Measurements from ENCODE around the gene RBM10. TPM values are rescaled to one million over a fixed set of nuclear protein-coding genes. Genes with fewer than 3 reads are reported as not detected.

The RBM10 gene
- total RNA-seq, 1 donor from 2014 or later = 29.6 TPM

GRCh38 chrX:47158781-47159180, 13.8 kb downstream of the RBM10 start:
- H3K4me3 Mint-ChIP-seq (ENCODE audit: unreplicated experiment) = no peak overlapping the region
- no peaks in the 10 kb centered on the region for H3K27me3 Mint-ChIP-seq (ENCODE audit: low read depth)
- no peak for TF ChIP-seq CTCF (IDR thresholded peaks at IDR 0.05)
- no peak for DNase-seq (ENCODE audit: low spot score)
- no peak overlapping the region for H3K27ac Mint-ChIP-seq (ENCODE audit: unreplicated experiment)
- H3K4me1 Mint-ChIP-seq (ENCODE audit: low read depth) = no peaks in the 10 kb centered on the region
- peaks cover 4% of the 10 kb centered on the region for H3K36me3 Mint-ChIP-seq (ENCODE audit: low read depth)
- no peaks in the 10 kb centered on the region for H3K9me3 Mint-ChIP-seq (ENCODE audit: low read depth)

DNA sequence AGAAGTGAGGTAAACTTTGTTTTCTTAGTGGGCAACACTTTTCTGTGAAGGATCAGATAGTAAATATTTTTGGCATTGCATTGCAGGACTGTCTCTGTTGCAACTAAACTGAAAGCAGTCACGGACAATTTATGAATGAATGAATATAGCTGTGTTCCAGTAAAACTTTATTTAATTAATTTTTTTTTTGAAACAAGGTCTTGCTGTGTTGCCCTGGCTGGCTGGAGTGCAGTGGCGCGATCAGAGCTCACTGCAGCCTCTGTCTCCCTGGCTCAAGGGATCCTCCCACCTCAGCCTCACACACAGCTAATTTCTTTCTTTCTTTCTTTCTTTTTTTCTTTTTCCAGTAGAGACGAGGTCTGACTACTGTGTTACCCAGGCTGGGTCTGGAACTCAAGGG, 15.8 kb downstream of the RBM10 start:
- H3K4me3 Mint-ChIP-seq (ENCODE audit: unreplicated experiment) = no peak overlapping the region

DNA sequence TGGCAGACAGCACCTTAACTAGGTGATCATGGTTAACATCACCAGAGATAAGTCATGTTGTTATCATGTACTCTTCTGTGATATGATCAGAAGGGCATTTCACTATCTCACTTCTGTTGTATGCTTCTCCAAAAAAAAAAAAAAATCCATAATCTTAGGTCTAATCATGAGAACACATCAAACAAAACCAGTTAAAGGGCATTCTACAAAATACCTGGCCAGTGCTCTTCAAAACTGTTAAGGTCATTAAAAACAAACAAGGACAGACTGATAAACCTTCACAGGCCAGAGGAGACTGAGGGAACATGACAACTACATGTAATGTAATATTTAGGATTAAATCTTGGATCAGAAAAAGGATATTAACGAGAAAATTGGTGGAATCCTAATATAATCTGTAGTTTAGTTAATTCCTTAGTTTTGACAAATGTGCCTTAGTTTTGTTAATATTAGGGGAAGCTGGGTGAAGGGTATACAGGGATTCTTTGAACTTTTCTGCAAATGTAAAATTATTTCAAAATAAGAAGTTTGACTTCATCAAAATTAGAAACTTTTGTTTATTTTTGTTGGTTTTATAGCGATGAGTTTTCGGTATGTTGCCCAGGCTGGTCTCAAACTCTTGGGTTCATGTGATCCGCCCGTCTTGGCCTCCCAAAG, 18.0 kb downstream of the RBM10 start:
- Mint-ChIP-seq H3K27ac (ENCODE audit: unreplicated experiment) (no peak overlapping the region), H3K9me3 (ENCODE audit: low read depth) (peaks cover 4% of the 10 kb centered on the region), H3K4me1 (ENCODE audit: low read depth) (no peaks in the 10 kb centered on the region), H3K36me3 (ENCODE audit: low read depth) (no peaks in the 10 kb centered on the region), H3K4me3 (ENCODE audit: unreplicated experiment) (no peak overlapping the region), H3K27me3 (ENCODE audit: low read depth) (no peaks in the 10 kb centered on the region)
- DNase-seq (ENCODE audit: low spot score) = no peak
- no peak for TF ChIP-seq CTCF (IDR thresholded peaks at IDR 0.05)

More for the DNA sequence above, 15.8 kb downstream of the RBM10 start:
- H3K27me3 Mint-ChIP-seq (ENCODE audit: low read depth) = no peaks in the 10 kb centered on the region
- TF ChIP-seq CTCF (IDR thresholded peaks at IDR 0.05) = no peak
- H3K36me3 Mint-ChIP-seq (ENCODE audit: low read depth) = peaks cover 4% of the 10 kb centered on the region
- H3K27ac Mint-ChIP-seq (ENCODE audit: unreplicated experiment) = no peak overlapping the region
- no peak for DNase-seq (ENCODE audit: low spot score)
- H3K4me1 Mint-ChIP-seq (ENCODE audit: low read depth) = no peaks in the 10 kb centered on the region
- peaks cover 4% of the 10 kb centered on the region for H3K9me3 Mint-ChIP-seq (ENCODE audit: low read depth)

DNA sequence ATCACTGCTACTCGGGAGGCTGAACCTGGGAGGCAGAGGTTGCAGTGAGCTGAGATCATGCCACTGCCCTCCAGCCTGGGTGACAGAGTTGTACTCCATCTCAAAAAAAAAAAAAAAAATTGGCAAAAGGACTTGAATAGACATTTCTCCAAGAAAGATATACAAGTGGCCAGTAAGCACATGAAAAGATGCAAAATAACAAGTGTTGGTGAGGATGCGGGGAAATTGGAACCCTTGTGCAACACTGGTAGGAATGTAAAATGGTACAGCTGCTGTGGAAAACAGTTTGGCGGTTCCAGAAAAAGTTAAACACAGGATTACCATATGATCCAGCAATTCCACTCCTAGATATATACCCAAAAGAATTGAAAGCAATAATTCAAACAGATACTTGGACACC, 19.4 kb downstream of the RBM10 start:
- Mint-ChIP-seq H3K36me3 (ENCODE audit: low read depth) (peaks cover 2% of the 10 kb centered on the region), H3K27me3 (ENCODE audit: low read depth) (no peaks in the 10 kb centered on the region), H3K27ac (ENCODE audit: unreplicated experiment) (no peak overlapping the region), H3K4me1 (ENCODE audit: low read depth) (no peaks in the 10 kb centered on the region), H3K9me3 (ENCODE audit: low read depth) (peaks cover 4% of the 10 kb centered on the region), H3K4me3 (ENCODE audit: unreplicated experiment) (no peak overlapping the region)
- TF ChIP-seq CTCF (IDR thresholded peaks at IDR 0.05) = no peak
- DNase-seq (ENCODE audit: low spot score) = no peak

DNA sequence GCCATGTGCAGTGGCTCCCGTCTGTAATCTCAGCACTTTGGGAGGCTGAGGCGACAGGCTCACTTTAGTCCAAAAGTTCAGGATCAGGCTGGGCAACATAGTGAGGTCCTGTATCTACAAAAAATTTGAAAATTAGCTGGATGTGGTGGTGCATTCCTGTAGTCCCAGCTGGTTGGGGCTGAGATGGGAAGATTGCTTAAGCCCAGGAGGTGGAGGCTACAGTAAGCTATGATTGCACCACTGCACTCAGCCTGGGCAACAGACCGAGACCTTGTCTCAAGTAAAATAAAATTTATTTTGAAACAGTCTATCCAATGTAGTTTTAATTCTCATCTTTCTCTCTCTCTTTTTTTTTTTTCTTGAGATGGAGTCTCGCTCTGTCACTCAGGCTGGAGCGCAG, 21.1 kb downstream of the RBM10 start:
- Mint-ChIP-seq H3K4me1 (ENCODE audit: low read depth) (no peaks in the 10 kb centered on the region), H3K36me3 (ENCODE audit: low read depth) (peaks cover 3% of the 10 kb centered on the region), H3K9me3 (ENCODE audit: low read depth) (peaks cover 4% of the 10 kb centered on the region), H3K27me3 (ENCODE audit: low read depth) (no peaks in the 10 kb centered on the region), H3K27ac (ENCODE audit: unreplicated experiment) (no peak overlapping the region), H3K4me3 (ENCODE audit: unreplicated experiment) (no peak overlapping the region)
- DNase-seq (ENCODE audit: low spot score) = no peak
- no peak for TF ChIP-seq CTCF (IDR thresholded peaks at IDR 0.05)

Data from chondrocyte (in vitro differentiated cells).